NCI-H128 (cell line): ENCODE data around the gene TMEM229B.

ENCODE experiments used
- DNase-seq: peaks from one replicate; lab custom pipeline; 2025; ENCODE audit not compliant: unreplicated experiment; lab: John Stamatoyannopoulos, UW

Gene TMEM229B

DNA sequence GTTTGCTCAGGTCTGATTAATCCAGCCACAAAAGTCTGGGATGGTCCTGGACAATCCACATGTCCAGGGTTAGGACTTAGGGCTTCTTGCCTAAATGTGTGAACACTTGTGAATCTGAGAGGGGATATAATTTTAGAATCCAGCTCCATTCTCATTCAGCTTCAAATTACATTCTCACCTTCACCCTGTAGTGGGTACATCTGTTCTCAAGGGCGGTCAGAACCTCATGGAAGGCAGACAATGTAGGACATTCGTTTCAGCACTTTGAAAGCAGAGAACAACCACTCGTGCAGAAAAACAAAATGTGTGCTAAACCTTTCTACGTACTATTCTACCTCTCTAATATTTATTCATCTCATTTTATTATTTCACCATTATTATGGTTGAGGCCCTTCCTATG is 1.2 kb downstream of the TMEM229B start:
- DNase-seq: no peak

DNA sequence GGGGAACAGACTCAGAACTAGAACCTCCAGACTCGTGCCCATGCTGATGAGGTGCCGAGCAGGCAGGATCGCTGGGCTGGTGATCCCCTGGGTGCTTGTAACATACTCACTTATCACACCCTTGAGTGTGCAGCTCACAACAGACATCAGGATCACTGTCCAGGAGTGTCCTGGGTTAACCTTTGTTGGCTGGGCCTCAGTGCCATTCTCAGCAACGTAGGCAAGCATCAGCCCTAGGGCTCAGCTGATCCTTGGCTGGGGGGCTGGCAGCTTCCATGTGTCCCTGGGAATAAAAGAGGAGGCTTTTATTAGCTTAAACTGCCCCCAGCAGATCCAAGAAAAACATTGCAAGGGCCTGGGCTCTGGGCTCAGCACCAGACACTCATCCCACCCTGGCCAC is 1.6 kb downstream of the TMEM229B start:
- no peak for DNase-seq

GRCh38 chr14:67485501-67486095 is 2.9 kb downstream of the TMEM229B start:
- no peak for DNase-seq

- no peak for DNase-seq
Measured at GRCh38 chr14:67483579-67484285, 4.8 kb downstream of the TMEM229B start.

DNA sequence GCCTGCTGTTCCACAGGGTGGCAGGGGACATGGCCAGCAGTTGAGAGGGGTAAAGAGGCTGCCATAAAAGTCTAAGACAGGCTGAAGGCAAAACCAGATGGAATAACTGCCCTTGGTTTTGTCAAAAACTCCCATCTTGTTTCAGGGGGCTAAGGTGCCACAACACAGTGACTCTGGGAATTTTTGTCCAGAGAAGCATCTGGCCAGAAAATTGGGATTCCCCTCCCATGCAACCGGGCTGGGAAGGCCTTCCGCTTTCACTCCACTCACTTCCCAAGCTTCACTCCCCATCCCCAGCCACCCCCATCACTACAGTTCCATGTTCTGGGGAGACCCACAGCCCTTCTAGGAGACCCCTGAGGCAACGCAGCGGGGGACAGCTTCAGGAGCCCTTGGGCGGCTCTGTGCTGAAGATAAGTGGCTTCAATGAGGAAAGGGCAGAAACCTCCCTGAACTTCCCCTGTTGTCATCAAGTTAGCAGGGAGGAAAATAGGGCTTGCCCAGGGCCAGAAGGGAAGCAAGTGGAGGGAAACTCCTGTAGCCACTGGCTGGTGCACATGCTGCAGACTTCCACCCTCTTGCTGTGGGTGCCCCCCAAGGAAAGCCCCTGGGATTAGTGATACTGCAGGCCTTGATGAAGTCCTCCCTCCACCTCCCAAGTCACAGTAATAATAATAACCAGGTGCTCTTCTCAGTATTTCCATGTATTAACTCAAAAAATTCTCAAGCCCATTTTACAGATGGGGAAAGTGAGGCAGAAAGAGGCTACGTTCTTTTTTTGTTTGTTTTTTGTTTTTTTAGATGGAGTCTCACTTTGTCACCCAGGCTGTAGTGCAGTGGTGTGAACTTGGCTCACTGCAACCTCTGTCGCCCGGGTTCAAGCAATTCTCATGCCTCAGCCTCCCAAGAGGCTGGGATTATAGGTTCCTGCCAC is 6.0 kb downstream of the TMEM229B start:
- DNase-seq: no peak

DNA sequence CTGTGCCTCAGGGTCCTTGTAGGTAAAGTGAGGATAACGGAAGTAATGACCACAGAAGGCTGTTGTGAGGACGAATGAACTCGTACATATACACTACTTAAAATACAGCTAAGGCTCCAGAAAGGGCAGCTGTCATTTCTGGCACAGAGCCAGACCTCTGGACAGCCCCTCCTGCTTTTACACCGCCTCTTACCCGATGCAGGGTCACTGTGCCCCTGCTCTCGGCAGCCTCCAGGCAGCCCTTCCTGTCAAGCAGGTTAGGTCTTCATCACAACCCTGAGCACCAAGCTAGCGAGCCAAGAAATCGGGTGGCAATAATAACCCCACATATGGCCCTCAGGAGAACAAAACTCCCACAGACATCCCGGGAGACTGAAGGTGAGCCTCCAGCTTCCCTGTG is 8.5 kb downstream of the TMEM229B start:
- no peak for DNase-seq

GRCh38 chr14:67478800-67479084 is 9.8 kb downstream of the TMEM229B start:
- DNase-seq: no peak

DNA sequence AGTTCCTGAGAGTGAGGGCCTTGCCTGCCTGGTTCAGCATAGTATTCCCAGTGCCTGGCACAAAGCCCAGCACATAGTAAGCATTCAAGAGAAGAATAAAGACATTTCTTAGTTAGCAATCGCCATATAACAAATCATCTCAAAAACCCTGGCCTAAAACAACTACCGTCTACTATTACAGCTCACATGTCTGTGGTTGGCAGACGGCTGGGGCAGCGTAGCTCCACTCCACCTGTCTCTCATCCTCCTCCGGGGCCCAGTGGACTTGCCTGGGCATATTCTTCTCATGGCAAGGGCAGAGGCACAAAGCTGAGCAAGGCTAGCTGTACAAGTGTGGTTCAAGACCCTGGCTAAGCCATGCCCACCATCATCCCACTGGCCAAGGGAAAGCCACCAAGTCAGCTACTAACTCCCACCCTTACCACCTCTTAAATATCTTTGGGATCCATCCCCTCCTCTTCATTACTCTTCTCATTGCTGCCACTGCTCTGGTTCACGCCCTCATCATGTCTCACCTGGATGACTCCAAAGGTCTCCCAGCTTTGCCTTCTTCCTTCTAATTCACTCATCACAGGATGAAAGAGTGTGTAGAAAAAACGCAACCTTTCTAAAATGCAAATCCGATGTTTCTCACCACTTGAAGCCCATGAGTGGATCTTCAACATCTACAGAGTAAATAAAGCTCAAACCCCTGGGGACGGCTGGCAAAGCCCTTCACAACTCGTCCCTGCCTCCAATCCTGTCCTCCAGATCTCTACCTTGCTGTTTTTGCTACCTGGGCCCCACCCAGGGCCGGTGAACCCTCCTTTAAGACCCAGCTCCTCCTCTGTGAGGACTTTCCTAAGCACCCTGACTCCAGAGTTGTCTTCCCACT is 10.4 kb downstream of the TMEM229B start:
- peak; percentile 75 for DNase-seq

DNA sequence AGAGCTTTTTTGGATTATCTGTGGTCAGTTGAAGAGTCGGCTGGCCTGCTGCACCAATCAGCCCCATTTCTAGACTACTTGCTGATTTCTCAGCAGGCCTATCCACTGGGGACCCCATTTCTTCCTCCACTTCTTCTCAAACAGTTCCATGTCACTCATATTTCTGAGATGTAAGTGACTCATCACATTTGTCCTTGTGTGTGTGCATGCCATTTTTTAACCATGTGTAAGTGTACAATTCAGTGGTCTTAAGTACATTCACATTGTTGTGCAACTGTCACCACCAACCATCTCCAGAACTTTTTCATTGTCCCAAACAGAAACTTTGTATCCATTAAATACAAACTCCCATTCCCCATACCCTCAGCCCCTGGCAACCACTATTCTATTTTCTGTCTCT is 14.2 kb downstream of the TMEM229B start:
- DNase-seq: no peak

GRCh38 chr14:67473290-67474082 is 15.0 kb downstream of the TMEM229B start:
- DNase-seq: no peak

- DNase-seq: no peak
Measured at GRCh38 chr14:67472726-67473125, 15.8 kb downstream of the TMEM229B start.

- DNase-seq: no peak
Measured at GRCh38 chr14:67469954-67470353, 18.6 kb downstream of the TMEM229B start.

- no peak for DNase-seq
Measured at GRCh38 chr14:67468378-67468730, 20.2 kb downstream of the TMEM229B start.

- no peak for DNase-seq
Measured at GRCh38 chr14:67467134-67467533, 21.4 kb downstream of the TMEM229B start.

- no peak for DNase-seq
Measured at GRCh38 chr14:67464879-67465278, 23.6 kb downstream of the TMEM229B start.

GRCh38 chr14:67464377-67464776 is 24.1 kb downstream of the TMEM229B start:
- no peak for DNase-seq

- no peak for DNase-seq
Measured at GRCh38 chr14:67463900-67464299, 24.6 kb downstream of the TMEM229B start.

- DNase-seq: no peak
Measured at GRCh38 chr14:67461996-67462395, 26.5 kb downstream of the TMEM229B start.

DNA sequence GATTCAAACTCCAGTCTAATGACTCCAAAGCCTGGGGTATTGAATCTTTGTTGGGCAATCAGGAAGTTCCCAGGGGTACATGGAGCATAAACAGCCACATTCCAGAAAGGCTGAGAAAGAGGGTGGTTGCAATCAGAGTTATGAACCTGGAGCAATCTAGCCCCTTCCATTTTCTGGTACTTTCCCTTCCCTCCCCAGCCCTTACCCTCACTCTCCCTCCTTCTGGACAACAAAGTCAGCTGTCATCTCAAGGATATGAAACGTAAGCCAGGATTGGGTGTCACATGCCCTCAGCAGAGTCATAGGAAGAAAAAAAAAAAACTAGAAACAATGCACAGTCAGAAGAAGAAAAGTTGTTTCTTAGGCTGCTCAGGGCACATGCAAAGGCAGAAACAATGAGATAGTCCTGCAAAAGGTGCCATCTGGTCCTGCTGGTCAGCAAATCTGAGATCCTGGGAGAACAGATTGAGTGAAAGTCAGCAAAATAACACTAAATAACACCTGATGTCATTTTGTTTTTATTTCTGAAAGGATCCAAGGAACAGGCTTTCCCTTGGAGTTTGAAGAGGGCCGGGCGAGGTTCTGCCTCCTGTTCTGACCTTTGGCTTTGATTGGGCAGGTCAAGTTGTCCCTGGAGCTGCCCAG is 27.1 kb downstream of the TMEM229B start:
- no peak for DNase-seq

DNA sequence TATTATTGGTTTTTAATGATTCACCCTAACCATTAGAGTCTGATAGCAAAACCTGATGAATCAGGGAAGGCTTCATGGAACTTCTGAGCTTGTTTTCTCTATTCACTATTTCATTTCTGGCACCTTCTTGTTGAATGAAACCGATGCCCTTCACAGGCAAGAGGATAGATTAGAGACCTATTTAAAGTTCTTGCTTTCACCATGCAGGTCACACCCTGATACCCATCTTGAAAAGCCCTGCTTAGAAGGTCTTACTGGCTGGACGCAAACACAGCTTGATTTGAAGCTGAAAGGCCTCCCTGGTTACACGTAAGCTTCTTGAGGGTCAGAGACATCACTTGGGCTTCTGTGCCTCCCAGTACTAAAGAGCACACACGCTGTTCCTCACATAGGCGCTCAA is 29.2 kb downstream of the TMEM229B start:
- DNase-seq: no peak
